Hepatocyte (in vitro differentiated cells): ENCODE measurements around the gene CTBP1.

Experiments used
- EZH2 ChIP-seq: fragments of 200-600 bp; sonication (generic); IDR thresholded peaks from 2 replicates; pipeline ENCODE4 v1.6.1; 2016; ENCODE audit warnings: antibody characterized with exemption, mild to moderate bottlenecking, borderline replicate concordance
- EZH2phosphoT487 ChIP-seq: fragments of 200-600 bp; sonication (generic); IDR thresholded peaks from one replicate; pipeline ENCODE4 v1.6.1; 2018; ENCODE audit warnings: antibody characterized with exemption, mild to moderate bottlenecking, low read depth, moderate library complexity; ENCODE audit not compliant: unreplicated experiment, severe bottlenecking
- TF ChIP-seq, protein P1 (sequence below): fragments of 200-600 bp; sonication (generic); IDR thresholded peaks from 2 replicates; pipeline ENCODE4 v1.5.1; 2016; ENCODE audit warnings: antibody characterized with exemption, mild to moderate bottlenecking; ENCODE audit not compliant: poor library complexity

DNA sequence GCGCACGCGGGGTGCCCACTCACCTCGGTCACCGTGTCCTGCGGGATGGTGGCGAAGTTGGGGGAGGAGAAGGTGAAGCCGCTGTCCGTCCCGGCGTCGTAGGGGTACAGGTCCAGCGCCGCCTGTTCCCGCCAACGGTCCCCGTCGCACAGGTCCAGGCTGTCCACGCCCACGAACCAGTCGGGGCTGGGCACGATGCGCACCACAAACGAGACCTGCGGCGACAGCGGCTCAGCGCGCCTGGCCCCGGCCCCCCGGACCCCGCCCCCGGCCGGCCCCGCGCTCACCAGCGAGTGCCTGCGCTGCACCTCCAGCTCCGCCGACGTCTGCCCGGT, 78.0 kb downstream of the CTBP1 start:
- no peak for TF ChIP-seq EZH2
- TF ChIP-seq, protein P1, sequence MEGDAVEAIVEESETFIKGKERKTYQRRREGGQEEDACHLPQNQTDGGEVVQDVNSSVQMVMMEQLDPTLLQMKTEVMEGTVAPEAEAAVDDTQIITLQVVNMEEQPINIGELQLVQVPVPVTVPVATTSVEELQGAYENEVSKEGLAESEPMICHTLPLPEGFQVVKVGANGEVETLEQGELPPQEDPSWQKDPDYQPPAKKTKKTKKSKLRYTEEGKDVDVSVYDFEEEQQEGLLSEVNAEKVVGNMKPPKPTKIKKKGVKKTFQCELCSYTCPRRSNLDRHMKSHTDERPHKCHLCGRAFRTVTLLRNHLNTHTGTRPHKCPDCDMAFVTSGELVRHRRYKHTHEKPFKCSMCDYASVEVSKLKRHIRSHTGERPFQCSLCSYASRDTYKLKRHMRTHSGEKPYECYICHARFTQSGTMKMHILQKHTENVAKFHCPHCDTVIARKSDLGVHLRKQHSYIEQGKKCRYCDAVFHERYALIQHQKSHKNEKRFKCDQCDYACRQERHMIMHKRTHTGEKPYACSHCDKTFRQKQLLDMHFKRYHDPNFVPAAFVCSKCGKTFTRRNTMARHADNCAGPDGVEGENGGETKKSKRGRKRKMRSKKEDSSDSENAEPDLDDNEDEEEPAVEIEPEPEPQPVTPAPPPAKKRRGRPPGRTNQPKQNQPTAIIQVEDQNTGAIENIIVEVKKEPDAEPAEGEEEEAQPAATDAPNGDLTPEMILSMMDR, result no peak
- TF ChIP-seq EZH2phosphoT487, result no peak
